Sciatic nerve (tissue), 2 donors: ENCODE measurements around the gene CHST3. TPM values are rescaled to one million over a fixed set of nuclear protein-coding genes. Genes with fewer than 3 reads are reported as not detected.
"Not testable (repeated sequence)": the region's sequence is repeated elsewhere in the genome, so short reads cannot be mapped to it uniquely, and the experiment has no call there.

Source experiments
- ATAC-seq: fragments of 200-7000 bp; cut with Tn5 transposase; one replicate; pipeline ENCODE4 v1.9.1; 2020; ENCODE audit warnings: mild to moderate bottlenecking, moderate library complexity
- DNase-seq: peaks from one replicate; pipeline ENCODE4 v3.0.0-alpha.2; 2020; ENCODE audit warnings: low spot score
- intact Hi-C: fragments of 100-400 bp; cut with DNase I; formaldehyde crosslinking; loops from one replicate; pipeline ENCODE4 v1.14.2; 2022
- total RNA-seq: library from RNA; stranded (reverse); fragmentation: NEBNext Ultra II Directional; extraction: Animal tissue kit (Norgen Biotek cat#: 25700); gene quantifications from one replicate; pipeline ENCODE4 v1.2.1, GENCODE V29; 2021
- donor health status: DM: no; HTN: no; CAD: no.
- donor health status: DM: no; HTN: no; CAD: no.

The CHST3 gene
- total RNA-seq, 1 donor from 2014 or later: 36.5 TPM

- DNase-seq (no peak), ATAC-seq (no peak)
- intact Hi-C loops: no loop called here
Measured at GRCh38 chr10:71945819-71946474, 18.2 kb upstream of the CHST3 start.

GRCh38 chr10:71946700-71947099, 17.5 kb upstream of the CHST3 start:
- no peak for ATAC-seq
- DNase-seq: no peak
- intact Hi-C loops: no loop called here

- DNase-seq (no peak), ATAC-seq (no peak)
- intact Hi-C loops: no loop called here
Measured at GRCh38 chr10:71948496-71949067, 15.6 kb upstream of the CHST3 start.

- ATAC-seq (no peak), DNase-seq (no peak)
- intact Hi-C loops: no loop called here
Measured at GRCh38 chr10:71950683-71951082, 13.5 kb upstream of the CHST3 start.

- ATAC-seq: no peak
- intact Hi-C loops: no loop called here
Measured at GRCh38 chr10:71952745-71953144, 11.4 kb upstream of the CHST3 start.

GRCh38 chr10:71957546-71958275, 6.5 kb upstream of the CHST3 start:
- DNase-seq: no peak
- intact Hi-C loops: loop anchor here (5.0 kb wide), 1 partner anchor 90 kb away; no protein-coding TSS in a partner anchor
- no peak for ATAC-seq

More at GRCh38 chr10:71952745-71953144, 11.4 kb upstream of the CHST3 start:
- DNase-seq: no peak

- no peak for ATAC-seq
- DNase-seq: no peak
- intact Hi-C loops: loop anchor here (5.0 kb wide), 1 partner anchor 88 kb away; no protein-coding TSS in a partner anchor
Measured at GRCh38 chr10:71959526-71959925, 4.7 kb upstream of the CHST3 start.

GRCh38 chr10:71961831-71962230, 2.4 kb upstream of the CHST3 start:
- DNase-seq: no peak
- ATAC-seq: no peak
- intact Hi-C loops: loop anchor here (10.0 kb wide), 1 partner anchor 363 kb away; no protein-coding TSS in a partner anchor

- no peak for DNase-seq
- intact Hi-C loops: loop anchor here (10.0 kb wide), 1 partner anchor 362 kb away; no protein-coding TSS in a partner anchor
- ATAC-seq: no peak
Measured at GRCh38 chr10:71962901-71963300, 1.3 kb upstream of the CHST3 start.

- intact Hi-C loops: loop anchor here (10.0 kb wide), 1 partner anchor 361 kb away; no protein-coding TSS in a partner anchor
- DNase-seq: no peak
- ATAC-seq: peak; percentile 86
Measured at GRCh38 chr10:71963351-71964097, 671 bp upstream of the CHST3 start.

- DNase-seq (peak; percentile 80), ATAC-seq (peak; percentile 54)
- intact Hi-C loops: loop anchor here (10.0 kb wide), 1 partner anchor 360 kb away; no protein-coding TSS in a partner anchor
Measured at GRCh38 chr10:71964743-71965515, 734 bp downstream of the CHST3 start.

GRCh38 chr10:71965623-71966022, 1.4 kb downstream of the CHST3 start:
- intact Hi-C loops: loop anchor here (10.0 kb wide), 1 partner anchor 359 kb away; no protein-coding TSS in a partner anchor
- ATAC-seq (peak; percentile 23), DNase-seq (peak; percentile 61)

GRCh38 chr10:71966046-71967004, 2.1 kb downstream of the CHST3 start:
- ATAC-seq (no peak), DNase-seq (peak; percentile 57)
- intact Hi-C loops: loop anchor here (10.0 kb wide), 1 partner anchor 358 kb away; no protein-coding TSS in a partner anchor

- intact Hi-C loops: loop anchor here (10.0 kb wide), 1 partner anchor 357 kb away; no protein-coding TSS in a partner anchor
- not testable (repeated sequence) for DNase-seq
Measured at GRCh38 chr10:71967958-71968357, 3.8 kb downstream of the CHST3 start.

GRCh38 chr10:71968553-71969474, 4.6 kb downstream of the CHST3 start:
- DNase-seq: no peak
- intact Hi-C loops: loop anchor here (10.0 kb wide), 1 partner anchor 356 kb away; no protein-coding TSS in a partner anchor

More at GRCh38 chr10:71967958-71968357, 3.8 kb downstream of the CHST3 start:
- ATAC-seq: not testable (repeated sequence)

GRCh38 chr10:71969929-71970328, 5.7 kb downstream of the CHST3 start:
- intact Hi-C loops: loop anchor here (10.0 kb wide), 1 partner anchor 355 kb away; no protein-coding TSS in a partner anchor
- DNase-seq: no peak
- no peak for ATAC-seq

More at GRCh38 chr10:71968553-71969474, 4.6 kb downstream of the CHST3 start:
- ATAC-seq: no peak
